CD4-positive, alpha-beta T cell treated with Interleukin-6 for 4 hours (primary cell): ENCODE data around the gene FAM72C.
"Not testable (repeated sequence)": the region's sequence is repeated elsewhere in the genome, so short reads cannot be mapped to it uniquely, and the experiment has no call there.

Experiments
- DNase-seq: peaks from one replicate; pipeline ENCODE4 v3.0.0-alpha.2; 2020; ENCODE audit warnings: mixed read lengths

Gene FAM72C

GRCh38 chr1:143971924-143972700 is at the start of gene FAM72C:
FAM72C (minus strand) TSS chr1:143971986; CDS start chr1:143971141, 845 bp downstream.
- DNase-seq: not testable (repeated sequence)

- not testable (repeated sequence) for DNase-seq
These were observed 48.4 kb upstream of the FAM72C start for GRCh38 chr1:144020001-144020738.

- not testable (repeated sequence) for DNase-seq
These were observed 47.3 kb upstream of the FAM72C start for GRCh38 chr1:144019101-144019500.

- DNase-seq: not testable (repeated sequence)
These were observed 43.6 kb upstream of the FAM72C start for GRCh38 chr1:144015180-144015966.

GRCh38 chr1:144014528-144014927 is 42.7 kb upstream of the FAM72C start:
- not testable (repeated sequence) for DNase-seq

- DNase-seq: not testable (repeated sequence)
These were observed 42.3 kb upstream of the FAM72C start for GRCh38 chr1:144014121-144014520.

- not testable (repeated sequence) for DNase-seq
These were observed 40.5 kb upstream of the FAM72C start for GRCh38 chr1:144012168-144012733.

- not testable (repeated sequence) for DNase-seq
These were observed 37.6 kb upstream of the FAM72C start for GRCh38 chr1:144009410-144009809.

GRCh38 chr1:144004259-144004658 is 32.5 kb upstream of the FAM72C start:
- not testable (repeated sequence) for DNase-seq

GRCh38 chr1:144003306-144004029 is 31.7 kb upstream of the FAM72C start:
- DNase-seq: not testable (repeated sequence)

- not testable (repeated sequence) for DNase-seq
These were observed 30.5 kb upstream of the FAM72C start for GRCh38 chr1:144002141-144002881.

- not testable (repeated sequence) for DNase-seq
These were observed 29.3 kb upstream of the FAM72C start for GRCh38 chr1:144001077-144001476.

GRCh38 chr1:143996020-143996419 is 24.2 kb upstream of the FAM72C start:
- DNase-seq: not testable (repeated sequence)

GRCh38 chr1:143993301-143993907 is 21.6 kb upstream of the FAM72C start:
- DNase-seq: not testable (repeated sequence)

GRCh38 chr1:143990699-143991098 is 18.9 kb upstream of the FAM72C start:
- DNase-seq: not testable (repeated sequence)

- DNase-seq: not testable (repeated sequence)
These were observed 17.9 kb upstream of the FAM72C start for GRCh38 chr1:143989719-143990118.

GRCh38 chr1:143989427-143989712 is 17.6 kb upstream of the FAM72C start:
- DNase-seq: not testable (repeated sequence)

GRCh38 chr1:143988602-143989426 is 17.0 kb upstream of the FAM72C start:
- not testable (repeated sequence) for DNase-seq

- not testable (repeated sequence) for DNase-seq
These were observed 16.1 kb upstream of the FAM72C start for GRCh38 chr1:143987868-143988267.
